LNCaP clone FGC (cell line): ENCODE measurements around the gene TPRG1.

Experiments
- DNase-seq: peaks from one replicate; pipeline ENCODE4 v3.0.0-alpha.2; 2011; ENCODE audit warnings: low read depth
- H3K4me3 ChIP-seq: 2 replicates; pipeline ENCODE4 v1.5.1; 2011; ENCODE audit warnings: mild to moderate bottlenecking, low read depth, low read length, control low read depth
- TF ChIP-seq, protein P1 (sequence below): IDR thresholded peaks from 2 replicates; pipeline ENCODE4 v1.5.1; 2012; ENCODE audit warnings: mild to moderate bottlenecking; ENCODE audit not compliant: control insufficient read depth, insufficient read depth; ENCODE audit errors: extremely low read depth

The TPRG1 gene

DNA sequence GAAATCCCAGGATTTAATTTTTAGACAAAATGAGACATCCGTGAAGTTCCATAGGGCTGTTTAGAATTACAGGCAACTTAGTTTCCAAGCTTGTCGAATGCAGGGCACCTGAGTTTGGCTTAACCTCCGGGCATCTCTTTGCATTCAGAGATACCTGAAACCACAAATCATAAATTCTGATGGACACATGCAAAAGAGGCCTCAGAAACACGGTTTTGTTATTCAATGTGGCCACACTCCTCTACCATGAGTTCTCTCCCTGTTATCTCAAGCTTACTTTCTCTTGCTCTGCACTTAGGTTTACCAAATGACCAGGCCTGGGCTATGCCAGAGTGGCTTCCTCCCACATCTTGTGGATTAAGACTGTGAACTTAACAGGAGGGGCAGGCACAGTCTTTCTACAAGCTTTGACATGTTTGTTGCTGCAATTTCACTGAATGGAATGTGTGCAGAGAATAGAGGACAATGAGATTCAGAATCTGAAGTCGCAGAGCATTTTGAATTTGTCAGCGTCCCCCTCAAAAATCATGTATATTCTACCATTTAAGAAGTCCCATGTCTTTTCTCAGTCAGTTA, 137.7 kb downstream of the TPRG1 start:
- no peak for DNase-seq
- TF ChIP-seq, protein P1, sequence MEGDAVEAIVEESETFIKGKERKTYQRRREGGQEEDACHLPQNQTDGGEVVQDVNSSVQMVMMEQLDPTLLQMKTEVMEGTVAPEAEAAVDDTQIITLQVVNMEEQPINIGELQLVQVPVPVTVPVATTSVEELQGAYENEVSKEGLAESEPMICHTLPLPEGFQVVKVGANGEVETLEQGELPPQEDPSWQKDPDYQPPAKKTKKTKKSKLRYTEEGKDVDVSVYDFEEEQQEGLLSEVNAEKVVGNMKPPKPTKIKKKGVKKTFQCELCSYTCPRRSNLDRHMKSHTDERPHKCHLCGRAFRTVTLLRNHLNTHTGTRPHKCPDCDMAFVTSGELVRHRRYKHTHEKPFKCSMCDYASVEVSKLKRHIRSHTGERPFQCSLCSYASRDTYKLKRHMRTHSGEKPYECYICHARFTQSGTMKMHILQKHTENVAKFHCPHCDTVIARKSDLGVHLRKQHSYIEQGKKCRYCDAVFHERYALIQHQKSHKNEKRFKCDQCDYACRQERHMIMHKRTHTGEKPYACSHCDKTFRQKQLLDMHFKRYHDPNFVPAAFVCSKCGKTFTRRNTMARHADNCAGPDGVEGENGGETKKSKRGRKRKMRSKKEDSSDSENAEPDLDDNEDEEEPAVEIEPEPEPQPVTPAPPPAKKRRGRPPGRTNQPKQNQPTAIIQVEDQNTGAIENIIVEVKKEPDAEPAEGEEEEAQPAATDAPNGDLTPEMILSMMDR = no peak

DNA sequence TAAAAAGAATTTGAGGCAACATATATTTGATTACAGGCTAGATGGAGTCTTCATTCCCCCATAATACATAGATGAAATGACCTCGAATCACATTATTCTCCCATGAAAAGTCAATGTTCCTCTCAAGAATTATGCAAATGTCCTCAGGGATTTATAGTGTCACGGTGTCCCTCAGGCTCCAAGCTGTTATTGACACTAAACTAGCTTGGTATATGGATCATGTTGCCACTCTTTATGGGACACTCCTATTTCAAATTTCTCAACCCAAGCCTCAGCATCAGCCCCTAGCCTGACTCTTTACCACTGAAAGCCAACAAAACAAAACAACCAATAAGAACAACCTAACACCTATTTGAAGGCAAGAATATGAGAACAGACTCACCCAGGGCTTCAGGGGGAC, 139.8 kb downstream of the TPRG1 start:
- TF ChIP-seq, protein P1 = no peak
- DNase-seq = no peak
- no peak overlapping the region for H3K4me3 ChIP-seq

More for the DNA sequence above, 137.7 kb downstream of the TPRG1 start:
- no peak overlapping the region for H3K4me3 ChIP-seq

DNA sequence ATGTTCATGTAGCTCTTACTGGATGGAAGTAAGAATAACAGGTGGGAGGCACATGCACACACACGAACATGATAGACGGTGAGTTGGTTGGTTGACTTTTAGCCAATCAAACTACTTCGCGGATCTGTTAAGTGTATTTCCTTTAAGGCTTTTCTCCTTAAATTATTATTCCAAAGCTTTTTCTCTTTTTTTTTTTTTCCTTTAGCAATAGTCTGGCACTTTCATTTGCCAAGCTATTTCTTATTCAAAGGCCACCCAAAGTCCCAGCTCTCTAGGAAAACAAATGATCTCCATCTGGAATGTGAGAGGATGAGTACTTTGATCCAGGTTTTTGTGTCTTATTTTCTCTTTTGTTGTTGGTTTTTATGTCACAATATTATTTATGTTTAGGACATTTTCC, 141.1 kb downstream of the TPRG1 start:
- TF ChIP-seq, protein P1 = no peak
- no peak overlapping the region for H3K4me3 ChIP-seq
- no peak for DNase-seq

DNA sequence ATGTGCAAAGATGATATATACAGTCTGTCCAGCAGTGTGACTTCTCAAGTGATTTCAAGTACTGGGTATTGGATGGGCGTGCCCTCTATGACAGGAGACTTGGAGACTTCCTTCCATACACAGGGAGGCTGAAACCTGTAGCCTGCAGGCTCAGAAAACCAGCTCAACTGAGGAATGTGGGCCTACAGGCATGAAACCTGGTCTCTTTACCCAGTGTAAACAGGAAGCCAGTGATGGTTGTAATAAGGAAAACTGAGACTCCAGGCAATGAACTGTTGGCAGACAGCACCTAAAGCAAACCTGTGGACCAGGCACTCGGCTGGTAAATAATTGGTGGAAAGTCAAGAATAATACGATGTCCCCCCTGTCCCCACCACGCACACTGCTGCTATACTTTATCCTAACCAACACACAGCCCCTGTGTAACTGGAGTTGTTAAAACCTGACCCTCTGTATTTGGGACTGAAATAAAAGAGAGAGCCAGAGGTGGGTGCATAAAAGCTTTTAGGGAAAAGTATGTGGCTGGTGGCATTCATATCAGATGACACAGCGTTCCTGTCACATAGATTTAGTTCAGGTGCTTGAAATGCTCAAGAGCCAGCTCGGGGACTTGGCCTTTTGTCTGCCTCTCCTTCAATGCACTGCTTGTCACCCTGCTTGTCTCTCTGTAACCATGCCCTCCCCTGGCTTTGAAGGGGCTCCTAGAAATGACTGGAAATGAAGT, 144.7 kb downstream of the TPRG1 start:
- TF ChIP-seq, protein P1 = no peak
- DNase-seq = peak; percentile 83
- no peak overlapping the region for H3K4me3 ChIP-seq

DNA sequence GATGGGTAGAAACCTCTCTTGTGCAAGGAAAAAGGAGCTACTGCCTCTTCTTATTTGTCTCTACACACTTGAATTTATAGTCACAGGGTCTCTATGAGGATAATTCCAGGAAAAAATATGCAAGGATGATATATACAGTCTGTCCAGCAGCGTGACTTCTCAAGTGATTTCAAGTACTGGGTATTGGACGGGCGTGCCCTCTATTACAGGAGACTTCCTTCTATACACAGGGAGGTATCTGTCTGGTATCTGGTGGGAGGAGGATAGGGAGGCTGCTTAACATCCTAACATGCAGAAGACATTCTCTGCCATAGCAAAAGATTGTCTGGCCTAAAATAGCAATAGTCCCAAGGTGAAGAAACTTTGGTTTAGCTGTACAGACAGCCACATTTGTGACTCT, 146.1 kb downstream of the TPRG1 start:
- TF ChIP-seq, protein P1 = no peak
- no peak for DNase-seq
- H3K4me3 ChIP-seq = no peak overlapping the region

DNA sequence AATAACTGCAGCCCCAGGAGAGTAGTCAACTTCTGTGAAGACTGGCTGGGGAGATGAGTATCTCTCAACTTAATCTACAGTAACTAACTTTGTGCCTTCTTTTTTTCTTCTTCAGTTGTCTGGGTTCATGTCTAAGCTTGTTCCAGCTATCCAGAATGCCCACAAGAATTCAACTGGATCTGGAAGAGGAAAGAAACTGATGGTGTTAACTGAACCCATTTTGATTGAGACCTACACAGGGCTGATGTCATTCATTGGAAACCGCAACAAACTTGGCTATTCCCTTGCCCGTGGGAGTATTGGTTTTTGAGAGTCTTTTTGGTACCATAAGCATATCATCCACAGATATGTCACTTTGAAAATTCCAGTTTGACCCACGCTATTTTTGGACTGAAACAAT, 148.7 kb downstream of the TPRG1 start:
- TF ChIP-seq, protein P1 = no peak
- no peak for DNase-seq
- no peak overlapping the region for H3K4me3 ChIP-seq

DNA sequence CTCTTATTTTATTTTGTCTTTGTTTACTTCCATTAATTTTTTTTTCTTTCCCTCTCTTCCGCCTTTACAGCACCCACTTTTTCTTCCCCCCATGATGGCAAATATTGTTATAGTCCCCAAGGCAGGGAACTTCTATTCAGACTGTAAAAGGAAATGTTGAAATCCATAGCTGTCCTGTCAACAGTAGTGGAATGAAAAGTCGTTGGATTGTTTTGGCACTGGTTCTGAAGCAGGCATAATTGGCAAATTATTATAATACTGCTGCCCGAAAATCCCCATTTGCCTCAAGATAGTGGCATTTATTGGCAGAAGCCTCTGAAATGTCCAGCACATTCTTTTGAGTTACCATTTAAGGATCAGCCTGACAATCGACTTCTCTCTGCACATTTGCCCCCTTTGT, 150.6 kb downstream of the TPRG1 start:
- no peak for DNase-seq
- H3K4me3 ChIP-seq = no peak overlapping the region
- TF ChIP-seq, protein P1 = no peak
